WI38 (cell line): ENCODE results near the gene TOX3.

ENCODE experiments used
- H3K4me3 ChIP-seq: 2 replicates; pipeline ENCODE4 v1.5.1; 2011; ENCODE audit warnings: low read depth, mild to moderate bottlenecking, control low read depth, low read length
- TF ChIP-seq, protein P1 (sequence below): IDR thresholded peaks from 2 replicates; pipeline ENCODE4 v1.5.1; 2012; ENCODE audit warnings: low read depth, mild to moderate bottlenecking, control low read depth, low read length

TOX3 gene

DNA sequence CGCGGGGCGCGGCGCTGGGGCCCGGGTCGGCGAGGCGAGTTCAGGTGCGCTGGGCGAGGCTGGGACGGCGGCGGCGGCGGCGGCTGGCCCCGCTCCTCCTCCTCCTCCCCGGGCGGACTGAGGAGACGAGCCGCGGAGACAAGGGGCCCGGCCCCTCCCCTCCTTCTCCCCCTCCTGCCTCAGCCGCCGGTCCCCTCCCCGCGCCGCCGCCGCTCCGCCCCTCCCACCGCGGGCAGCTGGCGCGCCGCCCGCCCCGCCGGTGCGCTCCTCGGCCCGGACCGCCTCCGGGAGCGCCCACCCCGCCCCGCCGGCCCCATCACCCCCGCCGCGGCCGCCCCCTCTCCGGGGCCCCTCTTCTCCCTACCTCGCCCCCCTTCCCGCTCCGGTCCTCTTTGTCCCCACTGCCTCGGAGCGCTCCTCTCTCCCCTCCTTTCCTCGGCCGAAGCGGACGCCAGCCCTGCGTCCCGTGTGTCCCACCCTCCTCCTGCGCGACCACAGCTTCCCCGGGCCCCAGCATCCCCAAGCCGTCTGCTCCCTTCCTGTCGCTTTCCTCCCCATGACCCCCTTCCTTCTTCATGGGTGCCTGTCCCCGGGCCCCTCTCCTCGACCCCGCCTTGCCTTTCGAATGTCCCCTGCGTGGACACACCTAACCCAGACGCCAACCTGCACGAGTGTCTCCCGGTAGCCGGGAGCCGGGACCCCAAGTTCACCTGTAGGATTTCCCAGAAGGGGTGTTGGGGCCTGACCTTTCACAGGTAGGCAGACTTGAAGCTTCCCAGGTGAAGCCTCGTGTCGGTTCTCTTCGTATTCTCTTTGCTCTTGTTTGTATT, at the start of gene TOX3:
TOX3 (minus strand) TSS at position 140 of the 830 bp plus-strand sequence. CDS start 420 bp downstream, outside the sequence.
- H3K4me3 ChIP-seq, result no peak within 1 kb of the TSS
- TF ChIP-seq, protein P1, sequence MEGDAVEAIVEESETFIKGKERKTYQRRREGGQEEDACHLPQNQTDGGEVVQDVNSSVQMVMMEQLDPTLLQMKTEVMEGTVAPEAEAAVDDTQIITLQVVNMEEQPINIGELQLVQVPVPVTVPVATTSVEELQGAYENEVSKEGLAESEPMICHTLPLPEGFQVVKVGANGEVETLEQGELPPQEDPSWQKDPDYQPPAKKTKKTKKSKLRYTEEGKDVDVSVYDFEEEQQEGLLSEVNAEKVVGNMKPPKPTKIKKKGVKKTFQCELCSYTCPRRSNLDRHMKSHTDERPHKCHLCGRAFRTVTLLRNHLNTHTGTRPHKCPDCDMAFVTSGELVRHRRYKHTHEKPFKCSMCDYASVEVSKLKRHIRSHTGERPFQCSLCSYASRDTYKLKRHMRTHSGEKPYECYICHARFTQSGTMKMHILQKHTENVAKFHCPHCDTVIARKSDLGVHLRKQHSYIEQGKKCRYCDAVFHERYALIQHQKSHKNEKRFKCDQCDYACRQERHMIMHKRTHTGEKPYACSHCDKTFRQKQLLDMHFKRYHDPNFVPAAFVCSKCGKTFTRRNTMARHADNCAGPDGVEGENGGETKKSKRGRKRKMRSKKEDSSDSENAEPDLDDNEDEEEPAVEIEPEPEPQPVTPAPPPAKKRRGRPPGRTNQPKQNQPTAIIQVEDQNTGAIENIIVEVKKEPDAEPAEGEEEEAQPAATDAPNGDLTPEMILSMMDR, result no peak

DNA sequence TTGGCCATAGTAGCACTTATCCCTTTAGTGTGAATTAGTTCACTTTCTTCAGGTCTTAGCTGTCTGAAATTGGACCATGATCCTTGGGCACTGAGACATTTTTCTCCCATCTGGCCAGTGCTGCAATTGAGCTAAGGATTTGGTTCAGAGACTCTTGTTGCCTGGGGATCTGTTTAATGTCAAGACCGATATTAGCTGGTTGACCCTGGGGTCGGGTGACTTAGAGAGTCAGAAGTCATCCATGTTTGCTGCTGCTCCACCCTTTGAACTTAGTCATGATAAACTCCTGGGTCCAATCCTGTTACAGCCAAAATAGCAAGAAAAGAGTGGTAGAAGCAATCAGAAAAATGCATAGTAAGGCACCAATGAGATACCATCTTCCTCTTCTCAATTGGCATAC, 45.8 kb upstream of the TOX3 start:
- H3K4me3 ChIP-seq, result no peak overlapping the region
- TF ChIP-seq, protein P1, result no peak

DNA sequence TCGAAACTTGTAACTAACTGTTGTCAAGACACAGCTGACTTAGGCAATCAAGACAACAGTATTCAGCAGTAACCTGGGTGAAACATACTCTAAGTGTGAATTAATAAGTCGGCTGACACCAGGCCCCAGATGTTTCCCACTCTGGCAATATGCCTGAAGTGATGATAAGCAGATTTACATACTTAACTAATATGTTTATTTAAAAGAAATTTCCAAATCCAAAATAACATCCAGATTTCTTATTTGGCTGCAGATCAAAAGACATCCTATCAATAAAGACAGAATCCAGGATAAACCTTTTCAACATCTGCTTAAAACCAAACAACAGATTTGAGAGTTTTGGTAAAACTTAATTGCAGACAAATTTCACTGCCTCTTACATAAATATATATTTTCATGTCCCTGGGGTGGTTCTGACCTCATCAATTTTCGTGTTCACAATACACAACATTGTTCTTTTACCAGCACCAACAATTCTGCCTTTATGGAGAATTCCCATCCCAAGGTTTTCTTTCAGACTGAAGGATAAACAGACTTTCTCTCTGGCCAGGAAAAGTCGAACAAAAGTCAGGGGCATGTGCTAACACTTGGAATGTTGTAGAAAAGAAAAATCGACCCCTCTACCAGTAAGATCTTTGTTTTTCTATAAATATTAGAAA, 45.1 kb upstream of the TOX3 start:
- TF ChIP-seq, protein P1, result no peak
- H3K4me3 ChIP-seq, result no peak overlapping the region

DNA sequence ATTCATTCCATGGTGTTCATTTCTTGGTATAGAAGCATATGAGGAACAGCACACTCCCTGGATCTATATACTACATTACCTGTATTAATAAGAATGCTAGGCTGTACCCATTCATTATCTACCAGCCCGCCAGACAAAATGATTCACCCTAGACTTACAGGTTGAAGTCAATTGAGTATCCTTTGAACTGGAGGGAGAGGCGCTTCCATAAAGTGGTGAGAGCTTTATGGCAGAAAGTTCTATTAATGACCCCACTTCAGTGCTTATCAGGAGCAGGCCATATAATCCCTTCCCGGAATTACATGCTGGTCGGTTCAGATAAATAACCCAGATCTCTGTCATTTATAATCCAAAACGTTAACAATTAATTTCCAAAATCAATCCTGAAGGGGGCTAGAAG, 44.5 kb upstream of the TOX3 start:
- TF ChIP-seq, protein P1, result no peak

DNA sequence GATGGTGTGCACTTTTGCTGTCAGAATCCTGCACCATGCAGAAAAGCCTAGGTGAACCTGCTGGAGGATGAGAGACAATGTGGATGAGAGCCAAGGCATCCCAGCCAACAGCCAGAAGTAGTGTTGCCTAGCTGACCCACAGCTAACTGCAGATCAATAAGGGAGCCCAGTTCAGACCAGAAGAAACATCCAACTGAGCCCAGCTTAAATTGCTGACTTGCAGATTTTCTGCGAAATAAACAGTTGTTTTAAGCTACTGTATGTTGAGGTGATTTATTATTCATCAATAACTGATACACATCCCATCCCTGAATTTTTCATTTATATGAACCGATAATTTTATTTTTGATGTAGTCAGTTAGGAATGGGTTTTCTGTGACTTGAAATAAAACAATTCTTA, 39.2 kb upstream of the TOX3 start:
- no peak overlapping the region for H3K4me3 ChIP-seq
- TF ChIP-seq, protein P1, result no peak

More for the DNA sequence above, 44.5 kb upstream of the TOX3 start:
- no peak overlapping the region for H3K4me3 ChIP-seq

DNA sequence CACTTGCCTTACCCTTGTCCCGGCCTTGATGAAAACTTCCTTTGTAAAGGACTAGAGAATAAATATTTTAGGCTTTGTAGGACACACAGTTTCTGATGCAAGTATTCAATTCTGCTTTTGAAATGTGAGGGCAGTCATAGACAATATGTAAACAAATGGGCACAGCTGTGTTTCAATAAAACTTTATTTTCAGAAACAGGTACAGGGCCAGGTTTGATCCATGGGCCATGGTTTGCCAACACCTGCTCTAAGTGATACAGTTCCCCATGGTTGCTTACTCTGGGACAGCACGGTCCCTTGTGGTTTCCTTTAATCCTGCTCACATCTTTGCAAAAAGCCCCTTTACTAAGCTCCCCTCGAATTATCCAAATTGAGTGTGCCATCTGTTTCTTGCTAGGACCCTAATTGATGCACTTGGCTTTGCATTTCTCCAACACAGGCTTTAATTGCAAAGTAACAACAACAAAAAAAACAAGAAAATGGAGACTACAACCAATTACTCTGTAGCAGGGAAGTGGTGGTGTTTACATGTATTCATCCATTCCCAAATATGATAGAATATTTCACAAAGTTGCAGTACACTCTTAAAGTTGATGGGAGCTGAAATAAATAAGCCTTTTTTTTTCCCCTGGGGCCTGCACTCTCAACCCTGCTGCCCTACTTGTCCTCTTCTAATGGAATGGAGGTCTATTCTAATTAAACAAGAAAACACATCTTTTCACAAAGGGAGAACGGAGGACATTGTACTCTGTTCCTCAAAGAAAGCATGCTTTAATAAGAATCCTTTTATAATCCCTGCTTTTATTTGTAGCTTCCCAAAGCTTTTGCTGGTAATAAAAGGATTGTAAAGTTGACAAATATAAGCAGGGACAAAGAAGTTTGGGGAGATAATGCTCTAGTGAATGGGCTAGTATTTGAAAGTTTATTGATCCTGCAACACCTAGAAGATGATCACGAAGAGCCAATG, 37.7 kb upstream of the TOX3 start:
- no peak overlapping the region for H3K4me3 ChIP-seq
- TF ChIP-seq, protein P1, result no peak
